ENCODE results near the gene CFAP46.

The CFAP46 gene

DNA sequence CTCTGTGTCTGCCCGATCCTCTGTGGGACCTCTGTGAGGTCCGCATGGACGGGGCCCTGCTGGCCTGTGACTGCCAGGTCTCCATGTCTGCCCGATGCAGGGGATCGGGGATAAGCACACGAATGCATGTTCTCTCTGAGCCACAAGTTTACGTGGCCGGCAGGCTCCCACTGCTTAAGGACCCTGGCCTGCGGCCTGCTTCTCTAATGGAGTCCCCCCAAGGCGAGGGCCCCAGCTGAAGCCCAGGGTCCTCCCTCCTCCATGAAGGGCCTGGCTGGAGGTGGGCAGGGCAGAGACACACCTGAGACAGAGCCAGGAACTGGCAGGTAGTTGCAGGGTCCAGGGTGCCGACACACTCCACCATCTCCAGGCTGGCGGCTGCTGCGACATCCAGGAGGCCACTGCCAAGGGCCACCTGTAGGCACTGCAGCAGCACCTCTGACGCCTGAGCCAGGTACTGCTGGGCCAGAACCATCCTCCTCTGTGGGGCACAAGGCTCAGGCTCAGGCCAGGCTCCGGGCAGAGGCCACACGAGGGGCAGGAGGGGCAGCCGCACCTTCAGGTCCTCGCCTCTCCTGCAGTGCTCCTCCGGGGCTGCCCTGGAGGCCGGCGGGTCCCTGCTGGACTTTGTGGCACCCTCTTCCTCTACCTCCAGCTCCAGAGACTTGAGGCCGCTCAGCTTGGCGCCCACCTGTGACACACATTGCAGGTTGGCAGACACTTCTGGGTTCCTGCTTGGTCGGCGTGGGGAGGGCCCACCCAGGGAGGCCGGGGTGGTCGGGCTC lies 95.5 kb downstream of the CFAP46 start:
- TF ChIP-seq, protein P1, sequence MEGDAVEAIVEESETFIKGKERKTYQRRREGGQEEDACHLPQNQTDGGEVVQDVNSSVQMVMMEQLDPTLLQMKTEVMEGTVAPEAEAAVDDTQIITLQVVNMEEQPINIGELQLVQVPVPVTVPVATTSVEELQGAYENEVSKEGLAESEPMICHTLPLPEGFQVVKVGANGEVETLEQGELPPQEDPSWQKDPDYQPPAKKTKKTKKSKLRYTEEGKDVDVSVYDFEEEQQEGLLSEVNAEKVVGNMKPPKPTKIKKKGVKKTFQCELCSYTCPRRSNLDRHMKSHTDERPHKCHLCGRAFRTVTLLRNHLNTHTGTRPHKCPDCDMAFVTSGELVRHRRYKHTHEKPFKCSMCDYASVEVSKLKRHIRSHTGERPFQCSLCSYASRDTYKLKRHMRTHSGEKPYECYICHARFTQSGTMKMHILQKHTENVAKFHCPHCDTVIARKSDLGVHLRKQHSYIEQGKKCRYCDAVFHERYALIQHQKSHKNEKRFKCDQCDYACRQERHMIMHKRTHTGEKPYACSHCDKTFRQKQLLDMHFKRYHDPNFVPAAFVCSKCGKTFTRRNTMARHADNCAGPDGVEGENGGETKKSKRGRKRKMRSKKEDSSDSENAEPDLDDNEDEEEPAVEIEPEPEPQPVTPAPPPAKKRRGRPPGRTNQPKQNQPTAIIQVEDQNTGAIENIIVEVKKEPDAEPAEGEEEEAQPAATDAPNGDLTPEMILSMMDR (IDR thresholded peaks at IDR 0.05), result no peak

DNA sequence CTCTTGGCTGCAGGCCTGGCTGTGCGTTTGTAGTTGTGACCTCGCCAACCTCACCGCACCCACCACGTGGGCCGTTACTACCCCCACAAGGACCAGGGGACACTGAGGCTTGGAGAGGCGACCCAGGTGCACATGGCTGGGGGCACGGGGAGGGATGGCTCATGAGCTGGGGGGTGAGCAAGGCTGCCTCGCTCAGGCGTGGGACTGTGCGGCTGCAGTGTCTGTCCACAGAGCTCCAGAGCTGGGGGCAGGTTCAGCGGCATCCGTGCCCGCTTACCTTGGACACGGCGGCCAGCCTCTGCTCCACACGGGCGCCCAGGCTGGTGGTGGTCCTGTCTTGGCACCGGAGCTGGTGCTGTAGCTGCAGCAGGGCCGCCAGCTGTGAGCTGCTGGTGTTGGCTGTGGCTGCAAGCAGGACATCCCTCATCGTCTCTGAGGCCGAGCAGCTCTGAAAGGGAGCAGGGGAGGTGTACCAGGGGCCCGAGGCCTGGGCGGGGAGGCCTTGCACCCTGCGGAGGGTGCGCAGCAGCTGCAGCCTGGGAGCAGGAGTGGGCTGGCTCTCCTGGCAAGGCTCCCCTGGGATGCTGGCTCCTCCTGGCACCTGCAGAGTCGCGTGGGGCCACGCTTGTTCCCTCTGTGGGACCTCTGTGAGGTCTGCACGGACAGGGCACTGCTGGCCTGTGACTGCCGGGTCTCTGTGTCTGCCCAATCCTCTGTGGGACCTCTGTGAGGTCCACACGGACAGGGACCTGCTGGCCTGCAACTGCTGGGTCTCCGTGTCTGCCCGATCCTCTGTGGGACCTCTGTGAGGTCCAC lies 96.4 kb downstream of the CFAP46 start:
- TF ChIP-seq, protein P1 (IDR thresholded peaks at IDR 0.05), result no peak

DNA sequence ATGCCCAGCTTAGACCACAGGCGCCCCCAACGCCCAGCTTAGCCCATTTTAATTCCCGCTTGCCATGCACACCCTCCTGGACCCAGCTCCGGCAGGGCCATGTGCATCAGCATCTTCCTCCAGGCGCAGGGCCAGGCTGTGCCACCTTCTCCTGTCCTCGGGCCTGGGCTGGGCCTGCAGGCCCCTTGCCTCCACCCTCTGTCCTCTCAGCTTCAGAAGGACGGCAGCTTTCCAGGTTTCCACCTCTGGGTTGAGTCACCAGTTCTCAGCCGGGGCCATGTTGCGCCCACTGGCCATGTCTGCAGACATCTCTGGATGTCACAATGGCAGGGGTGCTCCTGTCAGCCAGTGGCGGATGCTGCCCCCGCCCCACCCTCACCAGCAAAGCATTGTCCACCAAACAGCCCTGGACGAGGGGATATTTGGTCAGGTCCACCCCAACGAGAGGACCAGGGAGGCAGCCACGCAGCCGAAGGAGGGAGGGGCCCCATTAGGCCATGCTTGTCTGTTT lies 97.3 kb downstream of the CFAP46 start:
- TF ChIP-seq, protein P1 (IDR thresholded peaks at IDR 0.05), result no peak

DNA sequence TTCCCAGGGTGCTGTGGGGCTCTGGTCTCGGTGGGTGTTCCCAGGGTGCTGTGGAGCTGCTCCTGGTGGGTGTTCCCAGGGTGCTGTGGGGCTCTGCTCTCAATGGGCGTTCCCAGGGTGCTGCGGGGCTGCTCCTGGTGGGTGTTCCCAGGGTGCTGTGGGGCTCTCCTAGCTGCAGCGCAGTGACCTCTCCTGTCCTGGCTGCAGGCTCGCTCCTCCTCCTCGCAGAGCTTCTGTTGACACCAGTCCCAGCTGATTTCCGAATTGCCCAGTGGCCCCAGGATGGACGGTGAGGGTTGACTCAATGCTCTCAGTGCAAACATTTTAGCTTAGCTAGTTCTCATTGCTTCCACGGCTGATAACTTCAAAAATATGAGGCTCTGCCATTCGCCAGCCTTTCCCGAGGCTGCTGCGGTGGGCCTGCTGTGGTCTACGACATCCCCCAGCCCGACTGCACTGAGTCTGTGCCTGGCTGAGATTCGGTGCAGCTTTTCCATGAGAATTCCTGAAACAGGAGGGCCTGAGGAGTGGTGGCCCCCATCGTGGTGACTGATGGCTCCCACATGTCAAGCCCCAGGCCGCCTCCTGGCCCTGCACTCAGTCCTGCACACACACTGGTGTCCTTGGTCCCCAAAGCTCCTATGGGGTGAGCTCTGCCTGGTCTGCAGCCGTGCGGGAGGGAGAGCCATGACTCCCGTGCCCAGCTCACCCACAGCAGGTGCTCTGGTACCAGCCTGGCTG lies 98.1 kb downstream of the CFAP46 start:
- TF ChIP-seq, protein P1 (IDR thresholded peaks at IDR 0.05), result no peak

DNA sequence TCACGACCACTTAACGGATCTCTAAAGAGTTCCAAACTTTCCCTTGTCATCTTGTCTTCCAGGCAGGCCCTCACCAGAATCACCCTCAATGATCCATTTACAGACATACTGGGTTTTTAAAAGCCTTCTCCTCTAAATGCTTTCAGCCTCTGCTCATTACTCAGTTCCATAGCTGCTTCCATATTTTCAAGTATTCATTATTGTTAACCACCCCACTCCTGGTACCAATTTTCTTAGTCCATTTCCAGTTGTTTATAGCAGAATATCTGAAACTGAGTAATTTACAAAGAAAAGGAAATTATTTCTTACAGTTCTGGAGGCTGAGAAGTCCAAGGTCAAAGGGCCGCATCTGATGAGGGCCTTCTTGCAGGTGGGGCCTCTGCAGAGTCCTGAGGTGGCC lies 100.0 kb downstream of the CFAP46 start:
- TF ChIP-seq, protein P1 (IDR thresholded peaks at IDR 0.05), result no peak

DNA sequence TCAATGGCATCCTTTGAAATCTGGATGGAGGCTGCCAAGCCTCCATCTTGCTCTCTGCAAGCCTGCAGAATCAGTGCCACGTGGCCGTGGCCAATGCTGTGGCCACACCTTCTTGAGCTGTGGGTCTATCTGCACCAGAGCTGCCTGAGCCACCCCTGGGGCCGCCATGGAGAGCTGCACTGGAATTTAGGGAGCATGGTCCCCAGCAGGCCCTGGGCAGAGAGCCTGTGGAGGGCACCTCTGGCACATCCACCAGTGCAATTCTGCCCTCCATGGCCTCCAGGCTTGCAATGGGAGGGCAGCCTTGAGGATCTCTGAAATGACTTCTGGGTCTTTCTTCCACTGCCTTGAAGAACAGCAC lies 100.8 kb downstream of the CFAP46 start:
- TF ChIP-seq, protein P1 (IDR thresholded peaks at IDR 0.05), result no peak

Measured in LNCAP (cell line).